Neural cell (in vitro differentiated cells): ENCODE results near the gene HRH1. TPM values are rescaled to one million over a fixed set of nuclear protein-coding genes. Genes with fewer than 3 reads are reported as not detected.

ENCODE experiments used
- H2AFZ ChIP-seq: fragments of 200-600, 300-800 bp; sonication (generic), shearing (Covaris generic); 2 replicates; pipeline ENCODE4 v1.6.0; 2014; ENCODE audit warnings: low read depth, mild to moderate bottlenecking, antibody characterized with exemption, low read length, moderate library complexity
- H3F3A ChIP-seq: fragments of 200-600 bp; shearing (Covaris generic); 2 replicates; pipeline ENCODE4 v1.6.1; 2016; ENCODE audit warnings: mild to moderate bottlenecking, moderate library complexity, mixed read lengths, antibody characterized with exemption, low read length; ENCODE audit not compliant: insufficient read depth, poor library complexity, severe bottlenecking
- H3K27ac ChIP-seq: fragments of 200-600, 300-800 bp; sonication (generic), shearing (Covaris generic); 2 replicates; pipeline ENCODE4 v1.5.1; 2014; ENCODE audit warnings: mild to moderate bottlenecking, low read length, moderate library complexity
- H3K27me3 ChIP-seq: fragments of 300-800, 200-600 bp; sonication (generic), shearing (Covaris generic); 2 replicates; pipeline ENCODE4 v1.6.0; 2014; ENCODE audit warnings: mild to moderate bottlenecking, low read depth, low read length, moderate library complexity; ENCODE audit not compliant: insufficient read depth
- H3K36me3 ChIP-seq: fragments of 300-800, 200-600 bp; sonication (generic), shearing (Covaris generic); 2 replicates; pipeline ENCODE4 v1.5.1; 2014; ENCODE audit warnings: mild to moderate bottlenecking, antibody characterized with exemption, low read length, moderate library complexity; ENCODE audit not compliant: insufficient read depth
- H3K4me2 ChIP-seq: fragments of 300-800, 200-600 bp; sonication (generic), shearing (Covaris generic); 2 replicates; pipeline ENCODE4 v1.6.0; 2014; ENCODE audit warnings: mild to moderate bottlenecking, low read length
- H3K4me3 ChIP-seq: fragments of 300-800, 200-600 bp; sonication (generic), shearing (Covaris generic); 2 replicates; pipeline ENCODE4 v1.5.1; 2014; ENCODE audit warnings: mild to moderate bottlenecking, low read length, moderate library complexity
- H3K79me2 ChIP-seq: fragments of 200-600 bp; shearing (Covaris generic); replicated peaks from 2 replicates; pipeline ENCODE4 v1.6.0; 2014; ENCODE audit warnings: mild to moderate bottlenecking, low read length, moderate library complexity; ENCODE audit not compliant: insufficient read depth
- H3K9ac ChIP-seq: fragments of 300-800, 200-600 bp; sonication (generic), shearing (Covaris generic); 2 replicates; pipeline ENCODE4 v1.6.1; 2016; ENCODE audit warnings: mild to moderate bottlenecking, low read length, mixed read lengths
- H3K9me2 ChIP-seq: fragments of 200-600 bp; shearing (Covaris generic); 2 replicates; pipeline ENCODE4 v1.6.1; 2016; ENCODE audit warnings: mild to moderate bottlenecking, low read length, mixed read lengths; ENCODE audit not compliant: insufficient read depth
- H3K9me3 ChIP-seq: fragments of 200-600, 300-800 bp; sonication (generic), shearing (Covaris generic); 2 replicates; pipeline ENCODE4 v1.6.1; 2016; ENCODE audit warnings: mild to moderate bottlenecking, mixed run types, low read length, moderate library complexity, mixed read lengths
- H4K20me1 ChIP-seq: fragments of 200-600 bp; shearing (Covaris generic); 2 replicates; pipeline ENCODE4 v1.6.1; 2016; ENCODE audit warnings: mild to moderate bottlenecking, mixed run types; ENCODE audit not compliant: insufficient read depth
- CTCF ChIP-seq: fragments of 450-650 bp; IDR thresholded peaks from 2 replicates; pipeline ENCODE4 v1.5.1; 2014; ENCODE audit warnings: antibody characterized with exemption, mild to moderate bottlenecking, moderate library complexity; ENCODE audit not compliant: poor library complexity, severe bottlenecking
- EP300 ChIP-seq: fragments of 450-650 bp; conservative IDR thresholded peaks from 2 replicates; pipeline ENCODE4 v1.6.1; 2014; ENCODE audit warnings: antibody characterized with exemption, mild to moderate bottlenecking, moderate library complexity; ENCODE audit not compliant: poor library complexity, severe bottlenecking
- EZH2 ChIP-seq: fragments of 200-600, 300-800 bp; shearing (Covaris generic), sonication (generic); IDR thresholded peaks from 2 replicates; pipeline ENCODE4 v1.6.1; 2014; ENCODE audit warnings: antibody characterized with exemption, low read length, borderline replicate concordance, mild to moderate bottlenecking; ENCODE audit not compliant: insufficient read depth, poor library complexity, severe bottlenecking
- MXI1 ChIP-seq: fragments of 450-650 bp; conservative IDR thresholded peaks from 2 replicates; pipeline ENCODE4 v1.6.1; 2014; ENCODE audit warnings: antibody characterized with exemption, mild to moderate bottlenecking; ENCODE audit not compliant: poor library complexity, severe bottlenecking
- POLR2AphosphoS5 ChIP-seq: IDR thresholded peaks from 2 replicates; pipeline ENCODE4 v1.6.1; 2012
- RAD21 ChIP-seq: fragments of 450-650 bp; conservative IDR thresholded peaks from 2 replicates; pipeline ENCODE4 v1.6.1; 2014; ENCODE audit warnings: antibody characterized with exemption, mild to moderate bottlenecking, moderate library complexity
- REST ChIP-seq: IDR thresholded peaks from 2 replicates; pipeline ENCODE4 v1.6.1; 2012; ENCODE audit warnings: borderline replicate concordance
- SMC3 ChIP-seq: fragments of 450-650 bp; conservative IDR thresholded peaks from 2 replicates; pipeline ENCODE4 v1.6.1; 2014; ENCODE audit warnings: antibody characterized with exemption, mild to moderate bottlenecking, moderate library complexity; ENCODE audit not compliant: poor library complexity
- TAF1 ChIP-seq: IDR thresholded peaks from 2 replicates; pipeline ENCODE4 v1.6.1; 2012; ENCODE audit warnings: low read depth
- polyA plus RNA-seq: library from polyadenylated mRNA; depleted of rRNA; stranded (reverse); fragments of >200 nt; gene quantifications from 2 replicates; pipeline ENCODE4 v1.2.3, GENCODE V29; 2014

The HRH1 gene
- polyA plus RNA-seq, 1 donor from 2014 or later, result 0.06 TPM

- H3K9ac ChIP-seq, result no peak overlapping the region
- H3F3A ChIP-seq, result no peaks in the 10 kb centered on the region
- H3K27me3 ChIP-seq, result no peaks in the 10 kb centered on the region
- H3K9me2 ChIP-seq, result no peaks in the 10 kb centered on the region
- no peaks in the 10 kb centered on the region for H3K36me3 ChIP-seq
- no peak overlapping the region for H3K4me3 ChIP-seq
- no peaks in the 10 kb centered on the region for H4K20me1 ChIP-seq
- H3K9me3 ChIP-seq, result no peaks in the 10 kb centered on the region
- H3K27ac ChIP-seq, result no peak overlapping the region
- H3K4me2 ChIP-seq, result no peak overlapping the region
- H2AFZ ChIP-seq, result no peak overlapping the region
- H3K79me2 ChIP-seq, result no peaks in the 10 kb centered on the region
- TF ChIP-seq EZH2 (no peak), MXI1 (no peak), SMC3 (no peak), EP300 (no peak), POLR2AphosphoS5 (no peak), REST (no peak), CTCF (no peak), TAF1 (no peak), RAD21 (no peak)
Measured at GRCh38 chr3:11238880-11239279, 84.6 kb downstream of the HRH1 start.

GRCh38 chr3:11239796-11240195 is 85.5 kb downstream of the HRH1 start:
- Histone ChIP-seq H3K4me2 (no peak overlapping the region), H3K27me3 (no peaks in the 10 kb centered on the region), H3K9me2 (no peaks in the 10 kb centered on the region), H3K27ac (no peak overlapping the region), H3F3A (no peaks in the 10 kb centered on the region), H2AFZ (no peak overlapping the region), H3K9me3 (no peaks in the 10 kb centered on the region), H3K9ac (no peak overlapping the region), H3K4me3 (no peak overlapping the region), H3K36me3 (no peaks in the 10 kb centered on the region), H3K79me2 (no peaks in the 10 kb centered on the region), H4K20me1 (no peaks in the 10 kb centered on the region)
- TF ChIP-seq EZH2, result no peak
- TF ChIP-seq POLR2AphosphoS5, result no peak
- TF ChIP-seq REST, result no peak
- TF ChIP-seq MXI1, result no peak
- no peak for TF ChIP-seq EP300
- TF ChIP-seq TAF1, result no peak
- no peak for TF ChIP-seq CTCF
- no peak for TF ChIP-seq RAD21
- TF ChIP-seq SMC3, result no peak
